GM23338 (cell line): ENCODE results near the gene MTMR3. TPM values are rescaled to one million over a fixed set of nuclear protein-coding genes. Genes with fewer than 3 reads are reported as not detected.
A peak's percentile ranks its signal among the peaks of the same experiment; 100 is the strongest.

Experiments used
- ATAC-seq: fragments of 200-7000 bp; cut with Tn5 transposase; 3 replicates; pipeline ENCODE4 v1.9.1; 2020
- DNase-seq: peaks from one replicate; pipeline ENCODE4 v3.0.0-alpha.2; 2015; ENCODE audit warnings: low spot score
- H2AFZ ChIP-seq: fragments of 200-600 bp; sonication (generic); 2 replicates; pipeline ENCODE4 v1.8.0; 2016; ENCODE audit warnings: antibody characterized with exemption, mild to moderate bottlenecking, moderate library complexity
- H3F3A ChIP-seq: fragments of 200-600 bp; sonication (generic); replicated peaks from 2 replicates; pipeline ENCODE4 v1.8.0; 2017; ENCODE audit warnings: antibody characterized with exemption, mixed run types, low read depth
- H3K27ac ChIP-seq: fragments of 200-600 bp; sonication (generic); 2 replicates; pipeline ENCODE4 v1.6.1; 2016; ENCODE audit warnings: low read depth
- H3K27me3 ChIP-seq: fragments of 200-600 bp; sonication (generic); 2 replicates; pipeline ENCODE4 v1.8.0; 2016; ENCODE audit warnings: mild to moderate bottlenecking, mixed run types, moderate library complexity; ENCODE audit not compliant: insufficient read depth
- H3K36me3 ChIP-seq: fragments of 200-600 bp; sonication (generic); 2 replicates; pipeline ENCODE4 v1.8.0; 2016; ENCODE audit warnings: mild to moderate bottlenecking; ENCODE audit not compliant: insufficient read depth
- H3K4me1 ChIP-seq: fragments of 200-600 bp; sonication (generic); 2 replicates; pipeline ENCODE4 v1.8.0; 2016; ENCODE audit warnings: mild to moderate bottlenecking, moderate library complexity; ENCODE audit not compliant: insufficient read depth
- H3K4me2 ChIP-seq: fragments of 200-600 bp; sonication (generic); 2 replicates; pipeline ENCODE4 v1.7.1; 2017; ENCODE audit warnings: mixed run types
- H3K4me3 ChIP-seq: fragments of 200-600 bp; sonication (generic); 2 replicates; pipeline ENCODE4 v1.6.1; 2016; ENCODE audit warnings: mixed run types
- H3K79me2 ChIP-seq: fragments of 200-600 bp; sonication (generic); replicated peaks from 2 replicates; pipeline ENCODE4 v1.8.0; 2017; ENCODE audit warnings: mild to moderate bottlenecking; ENCODE audit not compliant: insufficient read depth
- H3K9me2 ChIP-seq: fragments of 200-600 bp; sonication (generic); 2 replicates; pipeline ENCODE4 v1.8.0; 2017; ENCODE audit not compliant: insufficient read depth
- H4K20me1 ChIP-seq: fragments of 200-600 bp; sonication (generic); replicated peaks from 2 replicates; pipeline ENCODE4 v1.8.0; 2017; ENCODE audit warnings: mild to moderate bottlenecking; ENCODE audit not compliant: insufficient read depth
- H3K27ac Mint-ChIP-seq: 2 replicates; pipeline ENCODE4 v1.8.0; 2020; ENCODE audit warnings: inconsistent platforms, mild to moderate bottlenecking, moderate library complexity, mixed read lengths
- H3K27me3 Mint-ChIP-seq: 3 replicates; pipeline ENCODE4 v1.8.0; 2022; ENCODE audit warnings: low read depth, mild to moderate bottlenecking, moderate library complexity, mixed read lengths, inconsistent platforms; ENCODE audit not compliant: insufficient read depth, poor library complexity
- H3K36me3 Mint-ChIP-seq: 3 replicates; pipeline ENCODE4 v1.8.0; 2021; ENCODE audit warnings: low read depth, mild to moderate bottlenecking, inconsistent platforms, moderate library complexity, mixed read lengths
- H3K4me1 Mint-ChIP-seq: 3 replicates; pipeline ENCODE4 v1.8.0; 2020; ENCODE audit warnings: mild to moderate bottlenecking, inconsistent platforms, mixed read lengths
- H3K4me3 Mint-ChIP-seq: 3 replicates; pipeline ENCODE4 v1.8.0; 2021; ENCODE audit warnings: moderate library complexity, mild to moderate bottlenecking, inconsistent platforms, mixed read lengths
- H3K9me3 Mint-ChIP-seq: 3 replicates; pipeline ENCODE4 v1.8.0; 2020; ENCODE audit warnings: moderate library complexity, mild to moderate bottlenecking, inconsistent platforms, mixed read lengths
- CREB1 ChIP-seq: fragments of 250-450 bp; sonication (Bioruptor Pico); IDR thresholded peaks from 2 replicates; pipeline ENCODE4 v1.5.0; 2020; ENCODE audit warnings: low read depth, mild to moderate bottlenecking, moderate library complexity
- CTCF ChIP-seq, 2 experiments: fragments of 200-600 bp in 1 of 2; sonication (generic) in 1 of 2; conservative IDR thresholded peaks; 2 replicates each; pipeline versions ENCODE4 v1.5.1 to v1.6.1; 2016 to 2017; ENCODE audit warnings: antibody characterized with exemption in 2 of 2, low read depth in 2 of 2, mild to moderate bottlenecking in 2 of 2, moderate library complexity in 1 of 2
- NANOG ChIP-seq: IDR thresholded peaks from 2 replicates; pipeline ENCODE4 v1.6.1; 2016; ENCODE audit warnings: antibody characterized with exemption, borderline replicate concordance
- REST ChIP-seq: IDR thresholded peaks from one replicate; pipeline ENCODE4 v1.6.1; 2018; ENCODE audit warnings: antibody characterized with exemption; ENCODE audit not compliant: unreplicated experiment
- ZNF114 ChIP-seq: fragments of 250-450 bp; sonication (Bioruptor Pico); IDR thresholded peaks from 2 replicates; pipeline ENCODE4 v1.5.0; 2020; ENCODE audit warnings: mild to moderate bottlenecking, moderate library complexity
- ZNF331 ChIP-seq: fragments of 250-450 bp; sonication (Bioruptor Pico); IDR thresholded peaks from 2 replicates; pipeline ENCODE4 v1.5.0; 2020; ENCODE audit warnings: low read depth, mild to moderate bottlenecking, moderate library complexity
- polyA plus RNA-seq: library from polyadenylated mRNA; unstranded; fragments of >200 nt; fragmentation: Nextera tagmentation; extraction: Ambion mirVana; gene quantifications from 2 replicates; pipeline ENCODE4 v1.2.1, GENCODE V29; 2016
- total RNA-seq: library from RNA; depleted of rRNA; stranded (reverse); fragments of >200 nt; shearing (Covaris generic); gene quantifications from 2 replicates; pipeline ENCODE4 v1.2.3, GENCODE V29; 2014

Gene MTMR3
- total and polyA plus RNA-seq, 2 experiments from 2014 or later: 5.2 to 27.4 TPM

DNA sequence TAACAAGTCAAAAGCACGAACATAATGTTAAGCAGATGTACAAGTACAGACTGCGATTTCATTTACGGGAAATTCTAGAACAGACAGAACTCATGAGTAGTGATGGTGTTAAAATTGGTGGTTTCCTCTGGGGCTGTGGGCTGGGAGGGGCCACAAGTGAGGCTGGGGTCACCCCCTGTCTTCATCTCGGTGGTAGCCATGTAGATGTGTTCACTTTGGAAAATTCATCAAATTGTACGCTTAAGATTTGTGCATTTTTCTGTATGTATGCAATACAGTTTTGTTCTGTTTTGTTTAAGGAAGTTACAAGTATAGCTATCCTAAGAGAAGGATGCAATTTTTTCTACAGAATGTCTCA, 44.4 kb upstream of the MTMR3 start (continued):
- TF ChIP-seq REST: no peak
- TF ChIP-seq ZNF114 (CRISPR knock-in tag): no peak
- TF ChIP-seq NANOG: no peak
- TF ChIP-seq CTCF (conservative IDR thresholded peaks at IDR 0.05; ENCODE audit: low read depth in 2 of 2): no peak
- no peak for TF ChIP-seq CREB1 (CRISPR knock-in tag)

- H2AFZ ChIP-seq: peak overlapping the region; percentile 56
- H3K36me3 ChIP-seq: no peaks in the 10 kb centered on the region
- peaks cover 11% of the 10 kb centered on the region; the same call in 1 of the 2 replicates for H3K4me1 ChIP-seq
- no peak for ATAC-seq
- no peaks in the 10 kb centered on the region for H3F3A ChIP-seq
- H3K27ac ChIP-seq: no peak overlapping the region
- Mint-ChIP-seq H3K9me3 (no peaks in the 10 kb centered on the region; the same call in 2 of the 3 replicates), H3K27me3 (no peaks in the 10 kb centered on the region), H3K4me1 (peaks cover 9% of the 10 kb centered on the region), H3K27ac (no peak overlapping the region), H3K36me3 (no peaks in the 10 kb centered on the region; the same call in 2 of the 3 replicates), H3K4me3 (peak overlapping the region; percentile 92; the same call in 1 of the 3 replicates)
- H3K79me2 ChIP-seq: peaks cover 14% of the 10 kb centered on the region
- H3K27me3 ChIP-seq: no peaks in the 10 kb centered on the region
- H3K9me2 ChIP-seq: no peaks in the 10 kb centered on the region
- H4K20me1 ChIP-seq: no peaks in the 10 kb centered on the region; the same call in 1 of the 2 replicates
- no peak overlapping the region for H3K4me3 ChIP-seq
- H3K4me2 ChIP-seq: no peak overlapping the region
- no peak for DNase-seq
- TF ChIP-seq ZNF331 (CRISPR knock-in tag) (no peak), CTCF (conservative IDR thresholded peaks at IDR 0.05; ENCODE audit: low read depth in 2 of 2) (no peak), REST (no peak)
Measured at GRCh38 chr22:29839039-29839438, 43.9 kb upstream of the MTMR3 start.
